ENCODE data around the gene CD300LG.
"Not testable (repeated sequence)": the region's sequence is repeated elsewhere in the genome, so short reads cannot be mapped to it uniquely, and the experiment has no call there.

CD300LG gene

GRCh38 chr17:43846963-43847371, at the start of gene CD300LG:
CD300LG (plus strand) TSS chr17:43847176; CDS start chr17:43847217, 41 bp downstream.
- no peak within 1 kb of the TSS for H3K4me3 ChIP-seq (ENCODE audit: low read depth, low read length)
- ChIA-PET POLR2A (no interaction called here), CTCF (interaction anchor here (0.8 to 5.2 kb wide), 38 partner anchors 9 to 271 kb away, joined by 3 to 61 read pairs (median 6); partner anchors contain the start of genes DUSP3, MPP2 and MPP3)
- no peak for DNase-seq (ENCODE audit: low read depth, low spot score)
- no peak for TF ChIP-seq CTCF (IDR thresholded peaks at IDR 0.05; ENCODE audit: insufficient read depth, low read length, missing control alignments)

- H3K4me3 ChIP-seq (ENCODE audit: low read depth, low read length); DNase-seq (ENCODE audit: low read depth, low spot score); CTCF ChIA-PET; POLR2A ChIA-PET: not testable (repeated sequence)
Measured at GRCh38 chr17:43798024-43798423, 49.0 kb upstream of the CD300LG start.

- ChIA-PET POLR2A (no interaction called here), CTCF (interaction anchor here (1.3 to 1.4 kb wide), 2 partner anchors 9 to 14 kb away, joined by 4 to 5 read pairs; no protein-coding TSS in a partner anchor)
- TF ChIP-seq CTCF (IDR thresholded peaks at IDR 0.05; ENCODE audit: insufficient read depth, low read length, missing control alignments): no peak
- H3K4me3 ChIP-seq (ENCODE audit: low read depth, low read length): no peak overlapping the region
- no peak for DNase-seq (ENCODE audit: low read depth, low spot score)
Measured at GRCh38 chr17:43799047-43799446, 47.9 kb upstream of the CD300LG start.

GRCh38 chr17:43800736-43801135, 46.2 kb upstream of the CD300LG start:
- no peak overlapping the region for H3K4me3 ChIP-seq (ENCODE audit: low read depth, low read length)
- CTCF ChIA-PET: interaction anchor here (1.6 kb wide), 1 partner anchor 106 kb away, joined by 4 read pairs; no protein-coding TSS in a partner anchor
- DNase-seq (ENCODE audit: low read depth, low spot score): no peak
- TF ChIP-seq CTCF (IDR thresholded peaks at IDR 0.05; ENCODE audit: insufficient read depth, low read length, missing control alignments): no peak
- POLR2A ChIA-PET: no interaction called here

GRCh38 chr17:43801844-43802243, 45.1 kb upstream of the CD300LG start:
- no peak for DNase-seq (ENCODE audit: low read depth, low spot score)
- no peak overlapping the region for H3K4me3 ChIP-seq (ENCODE audit: low read depth, low read length)
- CTCF ChIA-PET: interaction anchor here (1.6 kb wide), 1 partner anchor 108 kb away, joined by 4 read pairs; no protein-coding TSS in a partner anchor
- TF ChIP-seq CTCF (IDR thresholded peaks at IDR 0.05; ENCODE audit: insufficient read depth, low read length, missing control alignments): no peak
- POLR2A ChIA-PET: no interaction called here

- ChIA-PET POLR2A (no interaction called here), CTCF (interaction anchor here (0.8 to 1.4 kb wide), 4 partner anchors 10 to 43 kb away, joined by 3 read pairs; partner anchors contain the start of gene CD300LG)
- no peak for TF ChIP-seq CTCF (IDR thresholded peaks at IDR 0.05; ENCODE audit: insufficient read depth, low read length, missing control alignments)
- no peak for DNase-seq (ENCODE audit: low read depth, low spot score)
- H3K4me3 ChIP-seq (ENCODE audit: low read depth, low read length): no peak overlapping the region
Measured at GRCh38 chr17:43803758-43804157, 43.2 kb upstream of the CD300LG start.

GRCh38 chr17:43805117-43805516, 41.9 kb upstream of the CD300LG start:
- H3K4me3 ChIP-seq (ENCODE audit: low read depth, low read length): no peak overlapping the region
- CTCF ChIA-PET: interaction anchor here (1.0 to 1.3 kb wide), 2 partner anchors 41 to 105 kb away, joined by 3 to 4 read pairs; partner anchors contain the start of gene CD300LG
- no peak for TF ChIP-seq CTCF (IDR thresholded peaks at IDR 0.05; ENCODE audit: insufficient read depth, low read length, missing control alignments)
- POLR2A ChIA-PET: no interaction called here
- DNase-seq (ENCODE audit: low read depth, low spot score): no peak
